Mesothelial cell of epicardium (in vitro differentiated cells): ENCODE data around the gene EXOSC2. TPM values are rescaled to one million over a fixed set of nuclear protein-coding genes. Genes with fewer than 3 reads are reported as not detected.

ENCODE experiments used
- DNase-seq, 2 experiments: peaks; one replicate each; pipeline ENCODE4 v3.0.0; 2021; ENCODE audit warnings: low spot score in 2 of 2; ENCODE audit not compliant: unreplicated experiment in 2 of 2
- H3K27ac Mint-ChIP-seq: 2 replicates; pipeline ENCODE4 v1.8.0; 2021; ENCODE audit warnings: mixed read lengths
- H3K27me3 Mint-ChIP-seq: 2 replicates; pipeline ENCODE4 v1.8.0; 2021; ENCODE audit warnings: low read depth, mixed read lengths
- H3K36me3 Mint-ChIP-seq: 2 replicates; pipeline ENCODE4 v1.8.0; 2021; ENCODE audit warnings: mixed read lengths
- H3K4me1 Mint-ChIP-seq: 2 replicates; pipeline ENCODE4 v1.8.0; 2021; ENCODE audit warnings: mixed read lengths
- H3K4me3 Mint-ChIP-seq: 2 replicates; pipeline ENCODE4 v1.8.0; 2021; ENCODE audit warnings: mild to moderate bottlenecking, moderate library complexity, mixed read lengths
- H3K9me3 Mint-ChIP-seq: 2 replicates; pipeline ENCODE4 v1.8.0; 2021; ENCODE audit warnings: mixed read lengths
- total RNA-seq: library from RNA; stranded (reverse); gene quantifications from 3 replicates; pipeline ENCODE4 v1.2.1, GENCODE V29; 2021
- TF ChIP-seq, protein P1 (sequence below): fragments of 200-600 bp; sonication (generic); IDR thresholded peaks from one replicate; pipeline ENCODE4 v1.5.0; 2021; ENCODE audit warnings: antibody characterized with exemption; ENCODE audit not compliant: unreplicated experiment

Gene EXOSC2
- total RNA-seq, 1 donor from 2014 or later: 52.8 TPM

DNA sequence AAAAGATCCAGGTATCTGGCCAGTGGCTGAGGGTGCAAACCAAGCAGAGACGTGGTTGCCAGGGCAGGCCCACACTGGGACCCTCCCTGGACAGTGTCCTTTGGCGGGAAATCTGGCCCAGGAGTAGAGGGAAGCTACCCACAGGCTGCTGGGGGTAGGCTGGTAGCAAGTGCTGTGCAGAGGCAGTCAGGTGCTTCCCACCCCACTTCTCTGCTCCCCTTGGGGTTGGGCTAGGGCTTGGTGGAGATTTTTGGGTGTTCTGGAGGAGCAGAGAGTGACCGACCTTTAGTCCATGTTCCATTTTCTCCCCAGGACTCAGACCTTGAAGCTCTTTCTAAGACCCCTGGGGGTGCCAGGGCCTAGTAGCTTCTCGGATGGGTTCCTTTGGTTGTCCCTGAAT, 23.6 kb upstream of the EXOSC2 start:
- H3K27ac Mint-ChIP-seq: no peak overlapping the region
- H3K4me1 Mint-ChIP-seq: peaks cover 7% of the 10 kb centered on the region
- H3K27me3 Mint-ChIP-seq: peaks cover 68% of the 10 kb centered on the region
- no peaks in the 10 kb centered on the region for H3K36me3 Mint-ChIP-seq
- H3K4me3 Mint-ChIP-seq: no peak overlapping the region
- TF ChIP-seq, protein P1, sequence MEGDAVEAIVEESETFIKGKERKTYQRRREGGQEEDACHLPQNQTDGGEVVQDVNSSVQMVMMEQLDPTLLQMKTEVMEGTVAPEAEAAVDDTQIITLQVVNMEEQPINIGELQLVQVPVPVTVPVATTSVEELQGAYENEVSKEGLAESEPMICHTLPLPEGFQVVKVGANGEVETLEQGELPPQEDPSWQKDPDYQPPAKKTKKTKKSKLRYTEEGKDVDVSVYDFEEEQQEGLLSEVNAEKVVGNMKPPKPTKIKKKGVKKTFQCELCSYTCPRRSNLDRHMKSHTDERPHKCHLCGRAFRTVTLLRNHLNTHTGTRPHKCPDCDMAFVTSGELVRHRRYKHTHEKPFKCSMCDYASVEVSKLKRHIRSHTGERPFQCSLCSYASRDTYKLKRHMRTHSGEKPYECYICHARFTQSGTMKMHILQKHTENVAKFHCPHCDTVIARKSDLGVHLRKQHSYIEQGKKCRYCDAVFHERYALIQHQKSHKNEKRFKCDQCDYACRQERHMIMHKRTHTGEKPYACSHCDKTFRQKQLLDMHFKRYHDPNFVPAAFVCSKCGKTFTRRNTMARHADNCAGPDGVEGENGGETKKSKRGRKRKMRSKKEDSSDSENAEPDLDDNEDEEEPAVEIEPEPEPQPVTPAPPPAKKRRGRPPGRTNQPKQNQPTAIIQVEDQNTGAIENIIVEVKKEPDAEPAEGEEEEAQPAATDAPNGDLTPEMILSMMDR: no peak
- DNase-seq: no peak
- no peaks in the 10 kb centered on the region for H3K9me3 Mint-ChIP-seq

DNA sequence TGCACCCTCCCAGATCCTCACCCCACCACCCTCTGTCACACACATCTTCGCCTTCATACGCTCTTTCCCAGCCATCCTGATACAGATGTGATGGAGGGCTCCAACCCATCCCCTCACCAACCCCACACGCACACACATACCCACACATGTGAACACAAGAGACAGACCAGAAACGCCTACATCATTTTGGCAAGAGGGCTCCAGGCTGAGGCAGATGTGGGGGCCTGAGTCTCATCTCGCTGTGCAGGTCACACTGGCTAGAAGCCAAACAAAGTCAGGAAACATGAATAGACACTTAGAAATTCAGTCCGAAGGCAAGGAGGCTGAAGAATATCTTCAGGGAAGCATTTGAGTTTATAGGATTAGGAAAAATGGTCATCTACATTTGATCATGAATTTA, 22.9 kb upstream of the EXOSC2 start:
- Mint-ChIP-seq H3K36me3 (no peaks in the 10 kb centered on the region), H3K9me3 (no peaks in the 10 kb centered on the region), H3K4me3 (no peak overlapping the region), H3K27me3 (peaks cover 63% of the 10 kb centered on the region), H3K4me1 (peaks cover 3% of the 10 kb centered on the region), H3K27ac (no peak overlapping the region)
- no peak for DNase-seq
- TF ChIP-seq, protein P1: no peak

DNA sequence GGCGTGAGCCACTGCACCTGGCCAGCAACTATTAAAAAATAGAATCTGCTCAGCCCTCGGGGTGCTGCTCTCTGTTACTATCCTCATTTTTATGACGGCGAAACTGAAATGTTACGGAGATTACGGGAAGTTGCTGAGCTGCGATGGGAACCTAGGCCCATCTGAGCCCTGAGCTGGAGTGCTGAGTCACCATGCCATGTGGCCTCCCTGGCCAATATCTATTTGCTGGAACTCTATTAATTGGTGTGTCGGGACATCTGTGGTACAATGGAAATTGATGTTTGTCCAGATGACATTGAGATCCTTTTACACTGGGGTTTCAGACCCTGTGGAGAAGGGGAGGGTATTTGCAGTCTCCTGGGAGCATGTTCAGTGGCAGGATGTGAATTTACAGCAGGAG, 21.1 kb upstream of the EXOSC2 start:
- H3K9me3 Mint-ChIP-seq: no peaks in the 10 kb centered on the region
- no peaks in the 10 kb centered on the region for H3K4me1 Mint-ChIP-seq
- H3K36me3 Mint-ChIP-seq: no peaks in the 10 kb centered on the region
- H3K4me3 Mint-ChIP-seq: no peak overlapping the region
- no peak for DNase-seq
- TF ChIP-seq, protein P1: no peak
- H3K27me3 Mint-ChIP-seq: peaks cover 59% of the 10 kb centered on the region
- H3K27ac Mint-ChIP-seq: no peak overlapping the region

DNA sequence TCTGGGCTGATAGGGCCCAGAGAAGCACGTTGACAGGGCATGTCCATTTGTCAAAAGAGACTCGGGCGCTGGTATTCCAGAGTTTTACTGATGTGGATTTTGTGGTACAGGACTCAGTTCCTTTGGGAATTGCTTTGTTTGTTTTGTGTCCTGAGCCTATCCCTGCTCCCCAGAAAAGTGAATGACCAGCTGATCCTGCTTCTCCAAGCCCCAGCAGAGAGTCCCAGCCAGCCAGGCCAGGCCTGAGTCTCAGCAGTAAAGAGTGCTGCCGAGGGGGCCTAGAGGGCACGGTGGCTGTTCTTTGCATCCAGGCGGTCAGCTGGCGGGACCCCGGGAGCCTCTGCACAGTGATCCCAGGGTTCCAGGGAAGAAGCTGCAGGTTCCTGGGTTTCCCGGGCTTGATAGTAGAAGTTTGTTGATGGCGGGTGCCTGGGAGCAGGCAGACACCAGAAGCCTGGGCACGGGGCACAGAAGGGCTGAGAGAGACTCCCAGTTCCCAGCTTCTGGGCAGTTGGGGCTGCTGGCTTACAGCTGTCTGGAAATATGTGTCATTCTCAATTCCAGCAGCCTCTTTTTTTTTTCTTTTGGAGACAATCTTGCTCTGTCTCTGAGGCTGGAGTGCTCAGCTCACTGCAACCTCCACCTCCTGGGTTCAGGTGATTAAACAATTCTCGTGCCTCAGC, 20.5 kb upstream of the EXOSC2 start:
- Mint-ChIP-seq H3K36me3 (no peaks in the 10 kb centered on the region), H3K27ac (no peak overlapping the region), H3K4me1 (no peaks in the 10 kb centered on the region), H3K4me3 (no peak overlapping the region), H3K27me3 (peaks cover 59% of the 10 kb centered on the region), H3K9me3 (no peaks in the 10 kb centered on the region)
- TF ChIP-seq, protein P1: no peak
- DNase-seq: no peak

DNA sequence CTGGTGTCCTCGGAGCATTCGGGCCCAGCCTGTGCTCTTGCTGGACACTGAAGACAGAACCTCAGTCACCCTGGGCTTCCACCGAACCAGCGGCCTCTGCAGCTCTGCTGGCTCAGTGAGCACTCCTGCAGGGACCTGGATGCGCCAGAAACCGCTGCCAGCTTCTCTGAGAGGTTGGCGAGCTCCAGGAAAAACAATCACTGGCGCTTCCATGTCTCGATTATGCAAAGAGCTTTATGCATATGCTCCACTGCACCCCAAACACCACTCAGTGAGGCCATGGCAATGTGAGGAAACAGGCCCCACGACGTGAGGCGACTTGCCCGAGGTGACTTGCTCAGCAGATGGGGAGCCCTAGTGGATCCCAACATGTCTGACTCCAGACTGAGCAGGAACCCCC, 18.2 kb upstream of the EXOSC2 start:
- no peak for DNase-seq
- TF ChIP-seq, protein P1: no peak
- Mint-ChIP-seq H3K4me1 (no peaks in the 10 kb centered on the region), H3K27ac (no peak overlapping the region), H3K27me3 (peaks cover 60% of the 10 kb centered on the region), H3K9me3 (no peaks in the 10 kb centered on the region), H3K36me3 (no peaks in the 10 kb centered on the region), H3K4me3 (no peak overlapping the region)
